GM19372 (cell line): ENCODE data around the gene RTN4RL2.

Experiments
- ATAC-seq: cut with Tn5 transposase; IDR thresholded peaks from one replicate; pipeline ENCODE4 v1.9.1; 2021; ENCODE audit warnings: mild to moderate bottlenecking, low read depth, moderate library complexity; ENCODE audit not compliant: unreplicated experiment

RTN4RL2 gene

GRCh38 chr11:57460758-57461749, 726 bp downstream of the RTN4RL2 start:
- no peak for ATAC-seq

DNA sequence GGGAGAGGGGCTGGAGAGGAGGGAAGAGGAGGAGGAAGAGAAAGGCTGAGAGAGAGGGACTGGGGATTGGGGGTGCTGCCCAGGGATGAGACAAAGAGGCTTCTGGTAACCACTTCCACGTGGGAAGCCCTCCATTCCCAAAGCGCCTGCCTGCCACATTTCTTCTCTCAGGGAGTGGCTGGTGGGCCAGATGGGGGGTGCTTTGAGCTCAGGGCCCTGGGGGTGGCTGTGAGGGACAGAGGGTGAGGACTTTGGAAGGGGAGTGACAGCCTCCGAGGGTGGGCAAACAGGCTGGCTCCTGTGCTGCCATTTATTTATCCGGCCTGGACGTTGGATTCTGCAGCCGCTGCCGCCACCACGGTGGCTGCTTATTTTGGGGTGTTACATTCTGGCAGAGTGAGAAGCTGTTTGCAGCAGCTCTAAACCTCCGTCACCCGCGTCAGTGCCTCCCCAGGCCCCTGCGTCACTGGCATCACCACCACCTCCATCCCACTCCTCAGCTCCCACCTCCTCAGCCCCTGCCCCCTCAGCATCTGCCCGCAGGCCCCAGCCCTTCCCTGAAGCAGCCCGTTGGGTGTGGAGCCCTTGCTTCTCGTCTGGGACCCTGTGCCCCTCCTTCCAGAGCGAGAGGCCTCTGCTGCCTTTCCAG, 1.6 kb downstream of the RTN4RL2 start:
- no peak for ATAC-seq

DNA sequence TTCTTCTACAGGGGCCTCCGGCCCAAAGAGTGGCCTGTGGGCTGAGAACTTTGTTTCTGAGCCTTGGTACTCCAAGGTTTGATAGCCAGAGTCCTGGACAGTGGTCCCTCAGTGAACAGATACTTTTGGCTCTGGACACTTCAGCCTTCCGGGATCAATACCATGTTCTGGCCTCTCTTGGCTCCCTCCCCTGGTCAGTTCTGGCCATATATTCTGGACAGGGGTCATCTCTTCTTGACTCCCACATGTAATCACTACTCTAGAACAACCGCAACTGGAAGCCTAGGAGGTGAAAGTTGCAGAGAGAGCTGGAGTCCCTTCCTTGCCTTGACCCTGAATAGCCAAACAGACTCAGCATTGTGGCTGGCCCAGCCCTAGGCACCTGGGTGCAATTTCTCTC, 2.3 kb downstream of the RTN4RL2 start:
- ATAC-seq: no peak

- no peak for ATAC-seq
Measured at GRCh38 chr11:57463671-57464538, 3.6 kb downstream of the RTN4RL2 start.

DNA sequence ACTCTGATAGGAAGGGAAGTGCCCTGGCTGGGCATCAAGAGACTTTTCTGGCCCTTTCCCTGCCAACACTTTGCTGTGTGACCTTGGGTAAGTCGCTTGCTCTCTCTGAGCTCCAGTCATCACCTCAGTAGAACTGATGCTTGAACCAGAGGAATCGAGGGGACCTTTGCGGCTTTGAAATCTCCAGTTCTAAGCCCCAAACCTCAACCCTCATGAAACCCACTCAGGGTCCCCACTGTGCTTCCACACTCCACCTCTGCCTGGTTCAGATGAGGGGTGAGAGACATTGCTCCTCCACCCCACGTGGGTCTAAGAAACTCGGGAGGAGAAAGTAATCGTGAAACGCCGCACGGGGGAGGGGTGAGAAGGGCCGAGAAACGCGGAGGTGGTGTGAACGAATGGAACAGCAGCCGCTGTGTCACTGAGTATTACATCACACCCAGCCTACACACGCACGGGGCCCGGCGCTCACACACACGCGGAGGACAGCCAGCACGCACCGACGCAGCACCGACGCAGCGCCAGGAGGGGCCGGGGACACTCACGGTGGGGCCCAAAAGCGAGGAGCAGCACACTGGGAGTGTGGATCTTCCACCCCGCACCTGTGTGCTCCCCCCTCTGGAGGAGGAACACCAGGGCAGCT, 4.3 kb downstream of the RTN4RL2 start:
- no peak for ATAC-seq

DNA sequence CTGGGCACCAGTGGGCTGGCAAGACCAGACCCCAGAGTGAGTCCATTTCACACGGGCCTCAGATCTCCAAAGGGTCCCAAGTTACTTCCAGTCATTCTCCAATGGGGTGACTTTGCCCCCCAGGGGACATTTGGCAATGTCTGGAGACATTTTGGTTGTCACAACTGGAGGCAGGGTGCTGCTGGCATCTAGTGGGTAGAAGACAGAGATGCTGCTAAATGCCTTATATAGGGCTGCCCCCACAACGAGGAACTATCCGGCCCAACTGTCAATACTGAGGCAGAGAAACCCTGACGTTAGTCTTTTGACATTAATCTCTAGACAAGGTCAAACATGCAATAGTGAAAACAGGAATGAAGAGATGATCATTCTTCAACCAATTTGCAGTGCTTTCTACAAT, 6.4 kb downstream of the RTN4RL2 start:
- ATAC-seq: no peak

GRCh38 chr11:57467508-57468157, 7.3 kb downstream of the RTN4RL2 start:
- no peak for ATAC-seq

DNA sequence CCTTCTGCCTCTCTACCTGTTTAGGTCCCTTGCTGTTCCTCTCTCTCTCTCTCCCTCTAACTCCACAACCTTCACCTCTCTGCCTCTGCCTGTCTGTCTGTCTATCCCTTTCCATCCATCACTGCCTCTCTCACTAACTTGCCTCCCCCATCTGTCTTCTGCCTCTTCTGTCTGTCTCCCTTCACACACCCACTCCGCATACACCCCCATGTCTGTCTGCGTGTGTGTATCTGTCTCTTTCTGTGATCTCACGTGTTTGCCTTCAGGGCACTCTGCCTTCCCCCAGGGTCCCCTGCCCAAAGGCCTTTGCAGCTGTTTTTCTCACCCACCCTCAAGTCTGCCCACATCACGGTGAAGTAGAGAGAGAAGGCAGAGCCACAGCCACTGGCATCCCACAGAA, 7.9 kb downstream of the RTN4RL2 start:
- no peak for ATAC-seq

DNA sequence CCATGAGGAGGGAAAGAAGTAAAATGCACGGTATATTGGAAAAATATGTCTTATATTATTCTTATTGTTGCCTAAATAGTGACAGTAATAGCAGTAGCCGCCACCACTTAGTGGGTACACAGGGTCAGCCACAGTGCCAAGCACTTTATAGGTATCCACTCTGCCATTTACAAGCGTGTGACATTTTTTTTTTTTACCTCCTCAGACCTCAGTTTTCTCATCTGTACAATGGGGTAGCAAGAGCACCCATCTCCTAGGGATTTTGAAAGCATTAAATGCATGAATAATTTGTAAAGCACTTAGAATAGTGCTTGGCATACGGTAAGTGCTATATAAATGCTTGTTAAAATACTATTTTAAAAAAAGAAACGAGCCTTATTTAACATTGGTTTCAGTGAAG, 8.9 kb downstream of the RTN4RL2 start:
- ATAC-seq: no peak

GRCh38 chr11:57471496-57471895, 11.2 kb downstream of the RTN4RL2 start:
- no peak for ATAC-seq

DNA sequence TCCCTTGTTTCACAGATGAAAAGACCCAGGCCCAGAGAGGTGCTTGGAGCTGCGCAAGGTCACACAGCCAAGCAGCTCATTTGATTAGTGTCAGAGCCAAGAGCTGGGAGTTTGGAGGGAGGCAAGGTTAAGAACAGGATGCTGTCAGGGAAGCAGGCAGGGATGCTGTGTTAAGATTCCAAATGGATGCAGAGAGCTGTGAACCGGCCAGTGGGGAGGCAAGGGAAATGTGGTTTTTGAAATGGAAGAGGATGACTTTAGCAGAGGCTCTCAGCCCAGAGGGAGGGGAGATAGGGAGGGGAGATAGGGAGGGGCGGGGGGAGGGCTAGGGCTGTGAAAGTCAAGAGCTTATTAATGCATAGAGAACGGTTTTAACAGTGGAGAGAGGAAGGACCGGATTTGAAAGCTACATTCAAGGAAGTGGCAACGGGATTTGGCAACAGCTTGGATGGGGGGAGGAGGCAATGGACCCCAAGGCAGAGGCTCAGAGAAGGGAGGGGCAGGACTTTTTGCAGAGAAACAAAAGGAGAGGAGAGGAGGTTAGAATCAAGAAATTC, 13.0 kb downstream of the RTN4RL2 start:
- no peak for ATAC-seq

GRCh38 chr11:57474017-57474802, 13.9 kb downstream of the RTN4RL2 start:
- no peak for ATAC-seq

DNA sequence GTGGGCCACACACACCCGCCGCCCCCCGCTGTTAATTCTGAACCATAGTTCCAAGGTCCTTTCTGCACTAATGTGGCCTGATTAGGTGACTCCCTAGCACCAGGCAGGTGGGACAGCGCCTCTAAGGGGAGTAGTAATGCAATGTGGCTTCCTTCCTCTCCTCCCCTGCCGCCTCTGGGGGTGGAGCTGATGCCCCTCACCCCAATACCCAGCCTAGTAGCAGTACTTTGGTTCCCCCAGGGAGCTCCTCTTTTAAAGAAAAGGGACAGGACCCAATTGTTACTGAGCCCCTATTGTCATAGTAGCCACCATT, 14.4 kb downstream of the RTN4RL2 start:
- ATAC-seq: no peak

- ATAC-seq: no peak
Measured at GRCh38 chr11:57475191-57475590, 14.9 kb downstream of the RTN4RL2 start.

GRCh38 chr11:57475671-57476046, 15.3 kb downstream of the RTN4RL2 start:
- no peak for ATAC-seq

DNA sequence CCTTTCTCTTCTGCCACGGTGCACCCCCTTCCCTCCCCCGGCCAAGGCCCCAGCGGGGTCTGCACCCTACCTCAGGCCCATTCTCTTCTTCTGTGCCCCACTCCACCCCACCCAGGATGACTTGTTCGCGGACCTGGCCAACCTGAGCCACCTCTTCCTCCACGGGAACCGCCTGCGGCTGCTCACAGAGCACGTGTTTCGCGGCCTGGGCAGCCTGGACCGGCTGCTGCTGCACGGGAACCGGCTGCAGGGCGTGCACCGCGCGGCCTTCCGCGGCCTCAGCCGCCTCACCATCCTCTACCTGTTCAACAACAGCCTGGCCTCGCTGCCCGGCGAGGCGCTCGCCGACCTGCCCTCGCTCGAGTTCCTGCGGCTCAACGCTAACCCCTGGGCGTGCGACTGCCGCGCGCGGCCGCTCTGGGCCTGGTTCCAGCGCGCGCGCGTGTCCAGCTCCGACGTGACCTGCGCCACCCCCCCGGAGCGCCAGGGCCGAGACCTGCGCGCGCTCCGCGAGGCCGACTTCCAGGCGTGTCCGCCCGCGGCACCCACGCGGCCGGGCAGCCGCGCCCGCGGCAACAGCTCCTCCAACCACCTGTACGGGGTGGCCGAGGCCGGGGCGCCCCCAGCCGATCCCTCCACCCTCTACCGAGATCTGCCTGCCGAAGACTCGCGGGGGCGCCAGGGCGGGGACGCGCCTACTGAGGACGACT, 15.9 kb downstream of the RTN4RL2 start:
- ATAC-seq: peak; percentile 36

DNA sequence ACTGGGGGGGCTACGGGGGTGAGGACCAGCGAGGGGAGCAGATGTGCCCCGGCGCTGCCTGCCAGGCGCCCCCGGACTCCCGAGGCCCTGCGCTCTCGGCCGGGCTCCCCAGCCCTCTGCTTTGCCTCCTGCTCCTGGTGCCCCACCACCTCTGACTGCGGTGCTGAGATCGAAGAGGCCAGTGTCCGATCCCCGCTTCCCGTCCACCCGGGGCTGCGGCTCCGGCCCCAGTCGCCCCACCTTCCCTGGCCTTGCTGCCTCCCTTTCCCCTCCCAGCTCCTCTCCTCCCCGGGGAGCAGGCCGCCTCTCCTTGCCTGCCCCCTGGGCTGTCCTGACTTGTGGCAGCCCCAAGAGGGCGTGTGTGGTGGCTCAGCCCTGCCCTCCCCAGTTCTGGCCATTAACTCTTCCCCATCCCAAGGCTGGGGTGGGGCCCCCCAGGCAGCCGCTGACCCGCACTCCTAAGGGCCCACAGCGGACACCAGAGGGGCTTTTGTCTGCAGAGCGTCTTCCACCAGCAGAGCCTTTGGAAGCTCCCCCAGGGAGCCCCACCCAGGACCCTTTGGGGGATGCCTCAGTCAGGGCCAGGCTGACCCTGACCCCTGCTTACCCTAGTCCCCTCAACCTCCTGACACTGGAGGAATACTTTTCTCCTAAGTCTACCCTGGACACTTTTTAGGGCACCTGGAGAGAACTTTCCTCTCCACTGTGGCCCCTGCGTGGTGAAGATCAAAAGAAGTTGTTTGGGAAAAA, 16.6 kb downstream of the RTN4RL2 start:
- ATAC-seq: peak; percentile 54
